Measurements from ENCODE around the gene LBX1. TPM values are rescaled to one million over a fixed set of nuclear protein-coding genes. Genes with fewer than 3 reads are reported as not detected.
"Not testable (repeated sequence)": the region's sequence is repeated elsewhere in the genome, so short reads cannot be mapped to it uniquely, and the experiment has no call there.

LBX1 gene
- total RNA-seq, 1 experiment from 2014 or later = not detected

GRCh38 chr10:101207026-101207425 is 22.2 kb downstream of the LBX1 start:
- no peak overlapping the region for H3K4me2 ChIP-seq (ENCODE audit: low read depth, low read length, poor library complexity, severe bottlenecking)
- no peak overlapping the region for H2AFZ ChIP-seq (ENCODE audit: low read length)

GRCh38 chr10:101202667-101203066 is 26.6 kb downstream of the LBX1 start:
- H3K4me3 ChIP-seq (ENCODE audit: low read length); DNase-seq; H3K9me3 ChIP-seq (ENCODE audit: low read length); H3K4me2 ChIP-seq (ENCODE audit: low read depth, low read length, poor library complexity, severe bottlenecking); H3K79me2 ChIP-seq (ENCODE audit: low read length); H3K27me3 ChIP-seq (ENCODE audit: low read length); H2AFZ ChIP-seq (ENCODE audit: low read length); H3K9ac ChIP-seq (ENCODE audit: low read length); H3K27ac ChIP-seq (ENCODE audit: low read length); H3K4me1 ChIP-seq (ENCODE audit: low read length); H4K20me1 ChIP-seq (ENCODE audit: insufficient read depth, low read depth, low read length); H3K9me2 ChIP-seq (replicated peaks; ENCODE audit: insufficient read depth, low read length); H3K36me3 ChIP-seq (ENCODE audit: insufficient read depth, low read length): not testable (repeated sequence)

More at GRCh38 chr10:101207026-101207425, 22.2 kb downstream of the LBX1 start:
- DNase-seq = no peak
- H3K9ac ChIP-seq (ENCODE audit: low read length) = no peak overlapping the region
- H4K20me1 ChIP-seq (ENCODE audit: insufficient read depth, low read depth, low read length) = no peaks in the 10 kb centered on the region
- no peaks in the 10 kb centered on the region for H3K79me2 ChIP-seq (ENCODE audit: low read length)
- H3K4me3 ChIP-seq (ENCODE audit: low read length) = no peak overlapping the region
- H3K4me1 ChIP-seq (ENCODE audit: low read length) = no peaks in the 10 kb centered on the region
- no peaks in the 10 kb centered on the region for H3K36me3 ChIP-seq (ENCODE audit: insufficient read depth, low read length)
- H3K27ac ChIP-seq (ENCODE audit: low read length) = no peak overlapping the region
- H3K27me3 ChIP-seq (ENCODE audit: low read length) = no peaks in the 10 kb centered on the region
- H3K9me2 ChIP-seq (replicated peaks; ENCODE audit: insufficient read depth, low read length) = no peaks in the 10 kb centered on the region
- H3K9me3 ChIP-seq (ENCODE audit: low read length) = no peaks in the 10 kb centered on the region

- DNase-seq; H3K36me3 ChIP-seq (ENCODE audit: insufficient read depth, low read length); H4K20me1 ChIP-seq (ENCODE audit: insufficient read depth, low read depth, low read length): not testable (repeated sequence)
Measured at GRCh38 chr10:101198326-101198977, 30.8 kb downstream of the LBX1 start.

GRCh38 chr10:101195921-101196320 is 33.3 kb downstream of the LBX1 start:
- H3K4me1 ChIP-seq (ENCODE audit: low read length) = no peaks in the 10 kb centered on the region
- H3K79me2 ChIP-seq (ENCODE audit: low read length) = no peaks in the 10 kb centered on the region
- no peak overlapping the region for H3K9ac ChIP-seq (ENCODE audit: low read length)
- H3K9me3 ChIP-seq (ENCODE audit: low read length) = no peaks in the 10 kb centered on the region
- no peak overlapping the region for H3K4me3 ChIP-seq (ENCODE audit: low read length)
- no peak overlapping the region for H2AFZ ChIP-seq (ENCODE audit: low read length)
- H3K27ac ChIP-seq (ENCODE audit: low read length) = no peak overlapping the region
- H3K27me3 ChIP-seq (ENCODE audit: low read length) = no peaks in the 10 kb centered on the region
- no peak for DNase-seq
- H3K4me2 ChIP-seq (ENCODE audit: low read depth, low read length, poor library complexity, severe bottlenecking) = no peak overlapping the region
- no peaks in the 10 kb centered on the region for H4K20me1 ChIP-seq (ENCODE audit: insufficient read depth, low read depth, low read length)
- no peaks in the 10 kb centered on the region for H3K9me2 ChIP-seq (replicated peaks; ENCODE audit: insufficient read depth, low read length)
- no peaks in the 10 kb centered on the region for H3K36me3 ChIP-seq (ENCODE audit: insufficient read depth, low read length)

More at GRCh38 chr10:101198326-101198977, 30.8 kb downstream of the LBX1 start:
- H3K79me2 ChIP-seq (ENCODE audit: low read length); H3K9me3 ChIP-seq (ENCODE audit: low read length); H3K27ac ChIP-seq (ENCODE audit: low read length); H3K4me1 ChIP-seq (ENCODE audit: low read length); H3K9ac ChIP-seq (ENCODE audit: low read length); H2AFZ ChIP-seq (ENCODE audit: low read length); H3K27me3 ChIP-seq (ENCODE audit: low read length); H3K4me2 ChIP-seq (ENCODE audit: low read depth, low read length, poor library complexity, severe bottlenecking); H3K9me2 ChIP-seq (replicated peaks; ENCODE audit: insufficient read depth, low read length); H3K4me3 ChIP-seq (ENCODE audit: low read length): not testable (repeated sequence)

- Histone ChIP-seq H3K4me3 (ENCODE audit: low read length) (no peak overlapping the region), H3K36me3 (ENCODE audit: insufficient read depth, low read length) (no peaks in the 10 kb centered on the region), H4K20me1 (ENCODE audit: insufficient read depth, low read depth, low read length) (no peaks in the 10 kb centered on the region), H3K9me3 (ENCODE audit: low read length) (no peaks in the 10 kb centered on the region), H2AFZ (ENCODE audit: low read length) (no peak overlapping the region), H3K9ac (ENCODE audit: low read length) (no peak overlapping the region), H3K9me2 (replicated peaks; ENCODE audit: insufficient read depth, low read length) (no peaks in the 10 kb centered on the region), H3K27me3 (ENCODE audit: low read length) (no peaks in the 10 kb centered on the region), H3K4me2 (ENCODE audit: low read depth, low read length, poor library complexity, severe bottlenecking) (no peak overlapping the region), H3K79me2 (ENCODE audit: low read length) (no peaks in the 10 kb centered on the region), H3K27ac (ENCODE audit: low read length) (no peak overlapping the region), H3K4me1 (ENCODE audit: low read length) (no peaks in the 10 kb centered on the region)
- no peak for DNase-seq
Measured at GRCh38 chr10:101189461-101190401, 39.5 kb downstream of the LBX1 start.

GRCh38 chr10:101188942-101189341 is 40.3 kb downstream of the LBX1 start:
- no peaks in the 10 kb centered on the region for H3K4me1 ChIP-seq (ENCODE audit: low read length)

GRCh38 chr10:101183458-101184183 is 45.6 kb downstream of the LBX1 start:
- Histone ChIP-seq H3K27me3 (ENCODE audit: low read length) (no peaks in the 10 kb centered on the region), H3K4me2 (ENCODE audit: low read depth, low read length, poor library complexity, severe bottlenecking) (no peak overlapping the region), H3K79me2 (ENCODE audit: low read length) (no peaks in the 10 kb centered on the region), H3K9ac (ENCODE audit: low read length) (no peak overlapping the region), H3K4me1 (ENCODE audit: low read length) (no peaks in the 10 kb centered on the region), H3K9me2 (replicated peaks; ENCODE audit: insufficient read depth, low read length) (no peaks in the 10 kb centered on the region), H3K9me3 (ENCODE audit: low read length) (no peaks in the 10 kb centered on the region), H3K36me3 (ENCODE audit: insufficient read depth, low read length) (no peaks in the 10 kb centered on the region), H3K27ac (ENCODE audit: low read length) (no peak overlapping the region), H2AFZ (ENCODE audit: low read length) (no peak overlapping the region), H3K4me3 (ENCODE audit: low read length) (no peak overlapping the region), H4K20me1 (ENCODE audit: insufficient read depth, low read depth, low read length) (no peaks in the 10 kb centered on the region)
- no peak for DNase-seq

More at GRCh38 chr10:101188942-101189341, 40.3 kb downstream of the LBX1 start:
- Histone ChIP-seq H4K20me1 (ENCODE audit: insufficient read depth, low read depth, low read length) (no peaks in the 10 kb centered on the region), H3K4me2 (ENCODE audit: low read depth, low read length, poor library complexity, severe bottlenecking) (no peak overlapping the region), H3K9me2 (replicated peaks; ENCODE audit: insufficient read depth, low read length) (no peaks in the 10 kb centered on the region), H3K36me3 (ENCODE audit: insufficient read depth, low read length) (no peaks in the 10 kb centered on the region), H2AFZ (ENCODE audit: low read length) (no peak overlapping the region), H3K9me3 (ENCODE audit: low read length) (no peaks in the 10 kb centered on the region), H3K27me3 (ENCODE audit: low read length) (no peaks in the 10 kb centered on the region), H3K79me2 (ENCODE audit: low read length) (no peaks in the 10 kb centered on the region), H3K27ac (ENCODE audit: low read length) (no peak overlapping the region), H3K4me3 (ENCODE audit: low read length) (no peak overlapping the region), H3K9ac (ENCODE audit: low read length) (no peak overlapping the region)
- no peak for DNase-seq

- H4K20me1 ChIP-seq (ENCODE audit: insufficient read depth, low read depth, low read length) = no peaks in the 10 kb centered on the region
- no peak overlapping the region for H3K27ac ChIP-seq (ENCODE audit: low read length)
- no peaks in the 10 kb centered on the region for H3K9me2 ChIP-seq (replicated peaks; ENCODE audit: insufficient read depth, low read length)
- H3K4me2 ChIP-seq (ENCODE audit: low read depth, low read length, poor library complexity, severe bottlenecking) = no peak overlapping the region
- no peaks in the 10 kb centered on the region for H3K36me3 ChIP-seq (ENCODE audit: insufficient read depth, low read length)
- H3K27me3 ChIP-seq (ENCODE audit: low read length) = no peaks in the 10 kb centered on the region
- DNase-seq = no peak
- H3K4me3 ChIP-seq (ENCODE audit: low read length) = no peak overlapping the region
- H3K9me3 ChIP-seq (ENCODE audit: low read length) = no peaks in the 10 kb centered on the region
- H3K79me2 ChIP-seq (ENCODE audit: low read length) = no peaks in the 10 kb centered on the region
- H2AFZ ChIP-seq (ENCODE audit: low read length) = no peak overlapping the region
- H3K9ac ChIP-seq (ENCODE audit: low read length) = no peak overlapping the region
- no peaks in the 10 kb centered on the region for H3K4me1 ChIP-seq (ENCODE audit: low read length)
Measured at GRCh38 chr10:101182936-101183335, 46.3 kb downstream of the LBX1 start.
